Stimulated activated CD8-positive, alpha-beta memory T cell treated with anti-CD3 and anti-CD28 coated beads, Interleukin-15, amount 100 ng/mL, for 48 hours (primary cell): ENCODE results near the gene LHX8.
"Not testable (repeated sequence)": the region's sequence is repeated elsewhere in the genome, so short reads cannot be mapped to it uniquely, and the experiment has no call there.

ENCODE experiments used
- DNase-seq, 2 donors: peaks; one replicate each; pipeline ENCODE4 v3.0.0-alpha.2; 2020; ENCODE audit warnings: low read depth in 2 of 2

Gene LHX8

GRCh38 chr1:75133750-75134646 lies at the start of gene LHX8:
Gene LHX8, plus strand, starts transcription at chr1:75134388. Its CDS starts 2,227 bp downstream, at chr1:75136615.
- no peak for DNase-seq

GRCh38 chr1:75085931-75086330 lies 48.3 kb upstream of the LHX8 start:
- DNase-seq, result no peak

- no peak for DNase-seq
These were observed 46.9 kb upstream of the LHX8 start for GRCh38 chr1:75087278-75087677.

- DNase-seq, result no peak
These were observed 42.0 kb upstream of the LHX8 start for GRCh38 chr1:75092141-75092540.

GRCh38 chr1:75097654-75098053 lies 36.5 kb upstream of the LHX8 start:
- no peak for DNase-seq

- DNase-seq, result no peak
These were observed 34.6 kb upstream of the LHX8 start for GRCh38 chr1:75099581-75099980.

GRCh38 chr1:75100481-75101092 lies 33.6 kb upstream of the LHX8 start:
- DNase-seq, result no peak

- not testable (repeated sequence) for DNase-seq
These were observed 21.7 kb upstream of the LHX8 start for GRCh38 chr1:75112362-75112951.

GRCh38 chr1:75115654-75116053 lies 18.5 kb upstream of the LHX8 start:
- no peak for DNase-seq

GRCh38 chr1:75123756-75124155 lies 10.4 kb upstream of the LHX8 start:
- DNase-seq, result no peak

GRCh38 chr1:75124510-75124909 lies 9.7 kb upstream of the LHX8 start:
- DNase-seq, result no peak

GRCh38 chr1:75125161-75125726 lies 8.9 kb upstream of the LHX8 start:
- DNase-seq, result no peak

GRCh38 chr1:75126611-75127101 lies 7.5 kb upstream of the LHX8 start:
- DNase-seq, result no peak

GRCh38 chr1:75127916-75128717 lies 6.1 kb upstream of the LHX8 start:
- no peak for DNase-seq

GRCh38 chr1:75129660-75129982 lies 4.6 kb upstream of the LHX8 start:
- no peak for DNase-seq

GRCh38 chr1:75129983-75130789 lies 4.0 kb upstream of the LHX8 start:
- no peak for DNase-seq

GRCh38 chr1:75130865-75131564 lies 3.2 kb upstream of the LHX8 start:
- DNase-seq, result no peak

- DNase-seq, result no peak
These were observed 2.5 kb upstream of the LHX8 start for GRCh38 chr1:75131565-75132241.

- no peak for DNase-seq
These were observed 1.9 kb upstream of the LHX8 start for GRCh38 chr1:75132242-75132811.
